ENCODE measurements around the gene TTI1.

Gene TTI1

GRCh38 chr20:37986044-37986858 is 47.0 kb downstream of the TTI1 start:
- ChIA-PET POLR2A (no interaction called here), CTCF (interaction anchor here (0.7 kb wide), 1 partner anchor 791 kb away, joined by 3 read pairs; no protein-coding TSS in a partner anchor)
- Histone ChIP-seq H3K36me3 (ENCODE audit: control insufficient read depth in 2 of 2, insufficient read depth in 1 of 2, low read length in 2 of 2) (peaks cover 0 to 70% of the 10 kb centered on the region in 2 experiments; a peak in 1 of 3 replicates), H3K4me3 (ENCODE audit: low read depth, low read length) (no peak overlapping the region), H3K9me3 (ENCODE audit: control insufficient read depth, insufficient read depth, low read depth, low read length) (no peaks in the 10 kb centered on the region), H3K27ac (ENCODE audit: extremely low read depth, low read depth, low read length) (no peak overlapping the region), H3K4me1 (ENCODE audit: control insufficient read depth, insufficient read depth, low read length) (no peaks in the 10 kb centered on the region)
- TF ChIP-seq OSR2 (tag by site-specific recombination; IDR thresholded peaks at IDR 0.05), result no peak
- TF ChIP-seq ZNF624 (tag by site-specific recombination; IDR thresholded peaks at IDR 0.05), result no peak
- TF ChIP-seq SCRT2 (tag by site-specific recombination; IDR thresholded peaks at IDR 0.05), result no peak
- TF ChIP-seq HOXA7 (CRISPR knock-in tag; IDR thresholded peaks at IDR 0.05; ENCODE audit: borderline replicate concordance), result no peak
- TF ChIP-seq ZNF184 (tag by site-specific recombination; IDR thresholded peaks at IDR 0.05), result no peak
- TF ChIP-seq MZF1 (tag by site-specific recombination; IDR thresholded peaks at IDR 0.05; ENCODE audit: borderline replicate concordance), result no peak
- TF ChIP-seq ZNF423 (tag by site-specific recombination; IDR thresholded peaks at IDR 0.05), result no peak
- no peak for TF ChIP-seq ZNF23 (tag by site-specific recombination; IDR thresholded peaks at IDR 0.05; ENCODE audit: borderline replicate concordance)
- TF ChIP-seq, protein P1, sequence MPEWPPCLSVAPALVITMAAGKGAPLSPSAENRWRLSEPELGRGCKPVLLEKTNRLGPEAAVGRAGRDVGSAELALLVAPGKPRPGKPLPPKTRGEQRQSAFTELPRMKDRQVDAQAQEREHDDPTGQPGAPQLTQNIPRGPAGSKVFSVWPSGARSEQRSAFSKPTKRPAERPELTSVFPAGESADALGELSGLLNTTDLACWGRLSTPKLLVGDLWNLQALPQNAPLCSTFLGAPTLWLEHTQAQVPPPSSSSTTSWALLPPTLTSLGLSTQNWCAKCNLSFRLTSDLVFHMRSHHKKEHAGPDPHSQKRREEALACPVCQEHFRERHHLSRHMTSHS (tag by site-specific recombination; IDR thresholded peaks at IDR 0.05), result no peak
- TF ChIP-seq ZNF132 (tag by site-specific recombination; IDR thresholded peaks at IDR 0.05; ENCODE audit: borderline replicate concordance), result no peak
- no peak for TF ChIP-seq GLIS2 (tag by site-specific recombination; IDR thresholded peaks at IDR 0.05)
- TF ChIP-seq BCL11A (tag by site-specific recombination; IDR thresholded peaks at IDR 0.05; ENCODE audit: low read depth), result no peak
- TF ChIP-seq ZNF221 (tag by site-specific recombination; IDR thresholded peaks at IDR 0.05; ENCODE audit: borderline replicate concordance), result no peak
- TF ChIP-seq, protein P2, sequence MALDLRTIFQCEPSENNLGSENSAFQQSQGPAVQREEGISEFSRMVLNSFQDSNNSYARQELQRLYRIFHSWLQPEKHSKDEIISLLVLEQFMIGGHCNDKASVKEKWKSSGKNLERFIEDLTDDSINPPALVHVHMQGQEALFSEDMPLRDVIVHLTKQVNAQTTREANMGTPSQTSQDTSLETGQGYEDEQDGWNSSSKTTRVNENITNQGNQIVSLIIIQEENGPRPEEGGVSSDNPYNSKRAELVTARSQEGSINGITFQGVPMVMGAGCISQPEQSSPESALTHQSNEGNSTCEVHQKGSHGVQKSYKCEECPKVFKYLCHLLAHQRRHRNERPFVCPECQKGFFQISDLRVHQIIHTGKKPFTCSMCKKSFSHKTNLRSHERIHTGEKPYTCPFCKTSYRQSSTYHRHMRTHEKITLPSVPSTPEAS (tag by site-specific recombination; IDR thresholded peaks at IDR 0.05), result no peak
- TF ChIP-seq, protein P3, sequence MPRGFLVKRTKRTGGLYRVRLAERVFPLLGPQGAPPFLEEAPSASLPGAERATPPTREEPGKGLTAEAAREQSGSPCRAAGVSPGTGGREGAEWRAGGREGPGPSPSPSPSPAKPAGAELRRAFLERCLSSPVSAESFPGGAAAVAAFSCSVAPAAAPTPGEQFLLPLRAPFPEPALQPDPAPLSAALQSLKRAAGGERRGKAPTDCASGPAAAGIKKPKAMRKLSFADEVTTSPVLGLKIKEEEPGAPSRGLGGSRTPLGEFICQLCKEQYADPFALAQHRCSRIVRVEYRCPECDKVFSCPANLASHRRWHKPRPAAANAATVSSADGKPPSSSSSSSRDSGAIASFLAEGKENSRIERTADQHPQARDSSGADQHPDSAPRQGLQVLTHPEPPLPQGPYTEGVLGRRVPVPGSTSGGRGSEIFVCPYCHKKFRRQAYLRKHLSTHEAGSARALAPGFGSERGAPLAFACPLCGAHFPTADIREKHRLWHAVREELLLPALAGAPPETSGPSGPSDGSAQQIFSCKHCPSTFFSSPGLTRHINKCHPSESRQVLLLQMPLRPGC (tag by site-specific recombination; IDR thresholded peaks at IDR 0.05), result no peak

- no peaks in the 10 kb centered on the region for H3K9me3 ChIP-seq (ENCODE audit: control insufficient read depth, insufficient read depth, low read depth, low read length)
- ChIA-PET POLR2A (no interaction called here), CTCF (interaction anchor here (1.7 to 1.8 kb wide), 2 partner anchors 8 to 420 kb away, joined by 5 to 11 read pairs; no protein-coding TSS in a partner anchor)
- H3K4me3 ChIP-seq (ENCODE audit: low read depth, low read length), result no peak overlapping the region
- peaks cover 0 to 54% of the 10 kb centered on the region in 2 experiments; a peak in 1 of 3 replicates for H3K36me3 ChIP-seq (ENCODE audit: control insufficient read depth in 2 of 2, insufficient read depth in 1 of 2, low read length in 2 of 2)
- no peak overlapping the region for H3K27ac ChIP-seq (ENCODE audit: extremely low read depth, low read depth, low read length)
- H3K4me1 ChIP-seq (ENCODE audit: control insufficient read depth, insufficient read depth, low read length), result no peaks in the 10 kb centered on the region
- TF ChIP-seq PRDM6 (tag by site-specific recombination; IDR thresholded peaks at IDR 0.05), result no peak
- no peak for TF ChIP-seq ZNF266 (tag by site-specific recombination; IDR thresholded peaks at IDR 0.05; ENCODE audit: low read depth)
- no peak for TF ChIP-seq IKZF3 (tag by site-specific recombination; IDR thresholded peaks at IDR 0.05)
- TF ChIP-seq ZNF221 (tag by site-specific recombination; IDR thresholded peaks at IDR 0.05; ENCODE audit: borderline replicate concordance), result no peak
- no peak for TF ChIP-seq ZNF585B (tag by site-specific recombination; IDR thresholded peaks at IDR 0.05)
- TF ChIP-seq SCRT2 (tag by site-specific recombination; IDR thresholded peaks at IDR 0.05), result no peak
- TF ChIP-seq SCRT1 (tag by site-specific recombination; IDR thresholded peaks at IDR 0.05; ENCODE audit: borderline replicate concordance), result no peak
- TF ChIP-seq ZNF768 (tag by site-specific recombination; IDR thresholded peaks at IDR 0.05), result no peak
- TF ChIP-seq ZNF792 (tag by site-specific recombination; IDR thresholded peaks at IDR 0.05), result no peak
- no peak for TF ChIP-seq OSR2 (tag by site-specific recombination; IDR thresholded peaks at IDR 0.05)
- no peak for TF ChIP-seq MZF1 (tag by site-specific recombination; IDR thresholded peaks at IDR 0.05; ENCODE audit: borderline replicate concordance)
- no peak for TF ChIP-seq ZEB2 (tag by site-specific recombination; IDR thresholded peaks at IDR 0.05)
- TF ChIP-seq ZSCAN5A (tag by site-specific recombination; IDR thresholded peaks at IDR 0.05), result no peak
These were observed 49.1 kb downstream of the TTI1 start for GRCh38 chr20:37984018-37984785.

Data from HEK293 (cell line).